Mesenchymal stem cell (in vitro differentiated cells and primary cell): Measurements from ENCODE around the gene COL18A1.

Source experiments
- DNase-seq: peaks from one replicate; pipeline ENCODE4 v3.0.0-alpha.2; 2013
- H2AFZ ChIP-seq: one replicate; pipeline ENCODE4 v1.6.1; 2013; ENCODE audit warnings: low read depth, mild to moderate bottlenecking, control low read depth, inconsistent platforms, low read length, moderate library complexity
- H2AK5ac ChIP-seq: 2 replicates; pipeline ENCODE4 v1.6.1; 2013; ENCODE audit warnings: low read length, moderate library complexity, mild to moderate bottlenecking, inconsistent platforms; ENCODE audit not compliant: severe bottlenecking
- H2BK120ac ChIP-seq: one replicate; pipeline ENCODE4 v1.6.1; 2013; ENCODE audit warnings: low read depth, mild to moderate bottlenecking, inconsistent platforms, low read length, moderate library complexity
- H2BK12ac ChIP-seq, 2 experiments: one replicate each; pipeline ENCODE4 v1.6.1; 2013; ENCODE audit warnings: inconsistent platforms in 2 of 2, low read length in 2 of 2, mild to moderate bottlenecking in 2 of 2, moderate library complexity in 2 of 2, control low read depth in 1 of 2
- H2BK15ac ChIP-seq: one replicate; pipeline ENCODE4 v1.6.1; 2013; ENCODE audit warnings: mild to moderate bottlenecking, low read depth, inconsistent platforms; ENCODE audit not compliant: poor library complexity, severe bottlenecking
- H2BK5ac ChIP-seq: 2 replicates; pipeline ENCODE4 v1.6.1; 2013; ENCODE audit warnings: low read depth, mild to moderate bottlenecking, low read length, control low read depth, inconsistent platforms; ENCODE audit not compliant: poor library complexity, severe bottlenecking
- H3K14ac ChIP-seq, 2 experiments: one replicate each; pipeline ENCODE4 v1.6.1; 2013; ENCODE audit warnings: inconsistent platforms in 2 of 2, low read length in 2 of 2, control low read depth in 1 of 2, mild to moderate bottlenecking in 1 of 2, moderate library complexity in 1 of 2
- H3K18ac ChIP-seq, 2 experiments: one replicate each; pipeline ENCODE4 v1.6.1; 2013; ENCODE audit warnings: inconsistent platforms in 2 of 2, low read length in 2 of 2, control low read depth in 1 of 2, low read depth in 1 of 2, mild to moderate bottlenecking in 1 of 2
- H3K23ac ChIP-seq, 2 experiments: one replicate each; pipeline ENCODE4 v1.6.1; 2013; ENCODE audit warnings: inconsistent platforms in 2 of 2, low read length in 2 of 2, mild to moderate bottlenecking in 2 of 2, moderate library complexity in 2 of 2, control low read depth in 1 of 2
- H3K27ac ChIP-seq: 2 replicates; pipeline ENCODE4 v1.5.1; 2013; ENCODE audit warnings: mild to moderate bottlenecking, moderate library complexity, low read length, control low read depth, inconsistent platforms; ENCODE audit not compliant: poor library complexity, severe bottlenecking
- H3K27me3 ChIP-seq, 2 experiments: 2 replicates each; pipeline versions ENCODE4 v1.6.1 to v1.7.0; 2013; ENCODE audit warnings: low read length in 2 of 2, mild to moderate bottlenecking in 2 of 2, moderate library complexity in 2 of 2, control low read depth in 1 of 2, inconsistent platforms in 1 of 2; ENCODE audit not compliant: control insufficient read depth in 1 of 2, insufficient read depth in 1 of 2
- H3K36me3 ChIP-seq, 2 experiments: 2 replicates each; pipeline versions ENCODE4 v1.6.1 to v1.7.0; 2013; ENCODE audit warnings: low read length in 2 of 2, control low read depth in 1 of 2, inconsistent platforms in 1 of 2, low read depth in 1 of 2, mild to moderate bottlenecking in 1 of 2; ENCODE audit not compliant: insufficient read depth in 2 of 2, control insufficient read depth in 1 of 2
- H3K4ac ChIP-seq, 2 experiments: one replicate each; pipeline ENCODE4 v1.6.1; 2013; ENCODE audit warnings: inconsistent platforms in 2 of 2, low read length in 2 of 2, mild to moderate bottlenecking in 2 of 2, moderate library complexity in 2 of 2, control low read depth in 1 of 2, low read depth in 1 of 2
- H3K4me1 ChIP-seq: 2 replicates; pipeline ENCODE4 v1.6.1; 2013; ENCODE audit warnings: low read depth, low read length, control low read depth; ENCODE audit not compliant: control insufficient read depth, insufficient read depth
- H3K4me2 ChIP-seq: 2 replicates; pipeline ENCODE4 v1.6.1; 2013; ENCODE audit warnings: low read length, mild to moderate bottlenecking, inconsistent platforms; ENCODE audit not compliant: poor library complexity, severe bottlenecking
- H3K4me3 ChIP-seq, 2 experiments: 2 replicates each; pipeline versions ENCODE4 v1.5.1 to v1.7.0; 2013; ENCODE audit warnings: low read length in 2 of 2, mild to moderate bottlenecking in 2 of 2, control low read depth in 1 of 2, low read depth in 1 of 2; ENCODE audit not compliant: insufficient read depth in 1 of 2
- H3K79me1 ChIP-seq: replicated peaks from 2 replicates; pipeline ENCODE4 v1.6.1; 2013; ENCODE audit warnings: mild to moderate bottlenecking, control low read depth, low read length, inconsistent platforms; ENCODE audit not compliant: poor library complexity, severe bottlenecking
- H3K9ac ChIP-seq: 2 replicates; pipeline ENCODE4 v1.7.0; 2013; ENCODE audit warnings: mild to moderate bottlenecking, low read length, moderate library complexity
- H3K9me3 ChIP-seq: 2 replicates; pipeline ENCODE4 v1.7.0; 2013; ENCODE audit warnings: mild to moderate bottlenecking, low read length; ENCODE audit not compliant: control insufficient read depth
- H4K8ac ChIP-seq: one replicate; pipeline ENCODE4 v1.6.1; 2013; ENCODE audit warnings: inconsistent platforms, mild to moderate bottlenecking, low read length, moderate library complexity
- H4K91ac ChIP-seq: one replicate; pipeline ENCODE4 v1.6.1; 2013; ENCODE audit warnings: mild to moderate bottlenecking, low read length, inconsistent platforms
- WGBS: methylation state at CpG from one replicate; pipeline ENCODE4 v1.1.7; 2013; ENCODE audit warnings: mixed read lengths; 5-methylcytosine and 5-hydroxymethylcytosine counted together

The COL18A1 gene

DNA sequence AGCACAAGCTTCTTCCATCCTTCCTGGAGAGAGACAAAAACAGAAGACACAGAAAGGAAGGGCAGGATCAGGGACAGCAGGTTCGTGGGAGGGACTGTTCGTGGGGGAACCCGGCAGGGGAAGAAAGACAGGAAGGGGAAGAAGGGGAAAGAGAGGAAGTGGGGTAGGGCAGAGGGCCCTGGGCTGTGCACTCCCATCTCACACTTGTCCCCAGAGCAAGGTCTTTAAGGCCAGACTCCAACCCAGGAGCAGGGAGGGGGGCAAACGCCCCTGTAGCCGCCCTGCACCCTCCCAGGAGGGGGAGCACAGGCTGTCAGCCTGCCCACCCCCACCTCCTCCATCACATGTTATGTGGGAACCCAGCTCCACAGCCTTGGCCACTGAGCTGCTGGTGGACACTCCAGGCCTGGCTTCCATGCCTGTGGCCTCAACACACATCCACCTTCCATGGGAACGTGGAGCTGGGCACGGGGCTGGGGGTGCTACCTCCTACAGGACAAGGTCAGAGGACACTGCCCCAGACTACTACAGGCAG, 127.9 kb downstream of the COL18A1 start:
- Histone ChIP-seq H3K9me3 (no peaks in the 10 kb centered on the region), H3K4me2 (no peak overlapping the region), H3K36me3 (peaks cover 12 to 74% of the 10 kb centered on the region in 2 experiments), H2BK12ac (no peak overlapping the region), H3K4ac (no peak overlapping the region), H3K18ac (no peak overlapping the region), H3K27ac (no peak overlapping the region), H3K9ac (no peak overlapping the region), H3K4me3 (no peak overlapping the region), H2AFZ (no peak overlapping the region), H4K8ac (no peak overlapping the region), H2BK15ac (no peak overlapping the region), H3K27me3 (no peaks in the 10 kb centered on the region), H2BK5ac (no peak overlapping the region), H2AK5ac (no peak overlapping the region), H3K79me1 (peaks cover 12% of the 10 kb centered on the region), H3K14ac (no peak overlapping the region), H4K91ac (peak overlapping the region; percentile 22), H3K23ac (no peak overlapping the region), H2BK120ac (no peak overlapping the region), H3K4me1 (peaks cover 20% of the 10 kb centered on the region)
- no peak for DNase-seq
- WGBS = 81% methylated on average over 7 of the region's 7 CpGs

GRCh38 chr21:45533361-45533845, 128.4 kb downstream of the COL18A1 start:
- H3K27ac ChIP-seq = no peak overlapping the region
- H3K9ac ChIP-seq = no peak overlapping the region
- peaks cover 12 to 73% of the 10 kb centered on the region in 2 experiments for H3K36me3 ChIP-seq
- H3K4me1 ChIP-seq = peaks cover 18% of the 10 kb centered on the region
- no peak for DNase-seq
- no peak overlapping the region for H3K14ac ChIP-seq
- H4K91ac ChIP-seq = peak overlapping the region; percentile 41
- H2BK12ac ChIP-seq = no peak overlapping the region
- no peak overlapping the region for H2BK120ac ChIP-seq
- H3K4me2 ChIP-seq = no peak overlapping the region
- H3K4ac ChIP-seq = no peak overlapping the region
- WGBS = 90% methylated on average over 12 of the region's 12 CpGs
- no peak overlapping the region for H2BK5ac ChIP-seq
- H3K9me3 ChIP-seq = no peaks in the 10 kb centered on the region
- H3K18ac ChIP-seq = no peak overlapping the region
- no peak overlapping the region for H3K4me3 ChIP-seq
- H2AK5ac ChIP-seq = no peak overlapping the region
- no peaks in the 10 kb centered on the region for H3K27me3 ChIP-seq
- no peak overlapping the region for H2BK15ac ChIP-seq
- no peak overlapping the region for H3K23ac ChIP-seq
- H3K79me1 ChIP-seq = peaks cover 14% of the 10 kb centered on the region
- no peak overlapping the region for H4K8ac ChIP-seq
- H2AFZ ChIP-seq = no peak overlapping the region

DNA sequence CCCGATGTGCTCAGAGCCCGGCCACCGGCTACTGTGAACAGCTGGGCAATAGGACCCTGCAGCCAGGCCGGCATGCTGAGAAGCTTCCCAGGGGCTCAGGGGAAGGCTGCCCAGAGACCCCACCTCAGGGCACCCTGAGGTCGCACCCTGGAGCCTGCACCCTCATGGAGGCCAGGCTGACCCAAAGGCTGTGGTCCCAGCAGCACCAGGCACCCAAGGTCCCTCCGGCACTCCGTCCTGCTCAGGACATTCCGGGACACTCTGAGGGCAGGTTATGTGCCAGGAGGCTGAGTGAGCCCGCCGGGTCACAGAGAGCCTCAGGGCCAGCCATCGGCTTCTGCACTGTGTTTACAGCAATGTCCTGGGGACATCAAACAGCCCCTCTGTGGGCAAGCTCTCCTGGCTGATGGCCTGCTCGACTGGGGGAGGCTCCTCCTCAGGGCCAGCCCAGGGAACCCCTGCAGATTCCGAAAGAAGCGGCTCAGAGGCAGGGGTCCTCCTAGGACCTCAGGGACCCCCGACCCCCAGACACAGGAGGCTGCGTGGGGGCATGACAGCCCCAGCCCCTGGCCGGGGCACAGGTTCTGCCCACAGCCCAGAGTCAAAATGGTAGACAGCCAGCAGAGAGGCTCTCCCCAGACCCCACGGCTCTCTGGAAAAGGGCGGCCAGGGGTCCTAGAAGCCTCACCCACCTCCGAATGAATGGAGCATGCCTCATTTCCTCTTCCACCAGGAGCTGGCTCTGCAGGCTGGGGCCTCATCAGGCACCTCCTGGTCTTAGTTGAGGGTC, 129.1 kb downstream of the COL18A1 start:
- no peak overlapping the region for H2BK5ac ChIP-seq
- no peak overlapping the region for H3K23ac ChIP-seq
- peaks cover 18% of the 10 kb centered on the region for H3K4me1 ChIP-seq
- H3K4me2 ChIP-seq = no peak overlapping the region
- H2AFZ ChIP-seq = no peak overlapping the region
- H3K9me3 ChIP-seq = no peaks in the 10 kb centered on the region
- no peak overlapping the region for H3K4ac ChIP-seq
- DNase-seq = no peak
- no peak overlapping the region for H3K18ac ChIP-seq
- peaks cover 19% of the 10 kb centered on the region for H3K79me1 ChIP-seq
- H3K9ac ChIP-seq = no peak overlapping the region
- no peaks in the 10 kb centered on the region for H3K27me3 ChIP-seq
- peak overlapping the region; percentile 34 for H4K91ac ChIP-seq
- H2BK120ac ChIP-seq = no peak overlapping the region
- H3K36me3 ChIP-seq = peaks cover 12 to 74% of the 10 kb centered on the region in 2 experiments
- no peak overlapping the region for H4K8ac ChIP-seq
- 90% methylated on average over 20 of the region's 20 CpGs for WGBS
- no peak overlapping the region for H3K14ac ChIP-seq
- H3K27ac ChIP-seq = no peak overlapping the region
- peak overlapping the region in 1 of 2 experiments; percentile 15 for H2BK12ac ChIP-seq
- no peak overlapping the region for H3K4me3 ChIP-seq
- H2AK5ac ChIP-seq = no peak overlapping the region
- H2BK15ac ChIP-seq = no peak overlapping the region

DNA sequence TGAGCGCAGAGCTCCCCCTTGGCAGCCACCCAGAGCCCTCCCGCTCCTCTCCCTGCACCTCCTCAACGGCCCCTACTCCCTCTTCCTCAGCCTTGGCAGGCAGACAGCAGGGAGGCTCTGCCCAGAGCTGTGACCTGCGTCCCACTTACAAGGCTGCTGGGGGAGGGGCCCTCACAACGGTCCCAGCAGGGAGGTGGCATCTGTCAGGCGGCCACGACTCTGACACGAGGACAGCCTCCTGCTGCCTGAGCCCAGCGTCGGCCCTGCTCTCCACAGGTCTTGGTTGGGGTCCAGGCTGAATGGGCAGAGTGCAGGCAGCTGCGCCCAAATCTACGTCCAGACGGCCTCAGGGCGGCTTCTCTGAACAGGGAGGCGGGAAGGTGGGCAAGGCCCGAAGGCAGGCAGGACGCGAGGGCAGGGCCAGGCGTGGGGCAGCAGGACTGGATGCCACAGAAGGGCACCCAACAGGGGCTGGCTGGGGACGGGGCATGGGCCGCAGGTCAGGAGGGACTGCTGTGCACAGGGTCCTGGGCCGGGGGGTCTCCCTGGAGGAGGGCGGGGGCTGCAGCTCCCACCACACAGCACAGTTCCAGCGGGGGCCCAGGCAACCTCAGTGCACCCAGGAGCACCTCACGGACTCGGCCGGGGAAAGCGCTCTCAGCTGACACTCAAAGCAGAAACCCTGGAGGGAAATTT, 129.8 kb downstream of the COL18A1 start:
- Histone ChIP-seq H2BK12ac (no peak overlapping the region), H2AK5ac (no peak overlapping the region), H3K14ac (no peak overlapping the region), H2BK15ac (peak overlapping the region; percentile 13), H3K4me2 (no peak overlapping the region), H3K36me3 (peaks cover 6 to 70% of the 10 kb centered on the region in 2 experiments), H3K4me1 (peaks cover 18% of the 10 kb centered on the region), H2BK120ac (no peak overlapping the region), H4K91ac (peak overlapping the region; percentile 62), H3K27me3 (no peaks in the 10 kb centered on the region), H3K18ac (peak overlapping the region in 1 of 2 experiments; percentile 10), H3K9ac (no peak overlapping the region), H2BK5ac (no peak overlapping the region), H3K23ac (no peak overlapping the region), H2AFZ (no peak overlapping the region), H3K79me1 (peaks cover 25% of the 10 kb centered on the region), H4K8ac (peak overlapping the region; percentile 88), H3K4ac (no peak overlapping the region), H3K9me3 (no peaks in the 10 kb centered on the region), H3K4me3 (no peak overlapping the region), H3K27ac (no peak overlapping the region)
- DNase-seq = no peak
- 80% methylated on average over 28 of the region's 28 CpGs for WGBS
